Trophoblast cell (in vitro differentiated cells and primary cell): ENCODE results near the gene LYVE1.

ENCODE experiments used
- DNase-seq, 2 donors: peaks; one replicate each; pipeline ENCODE4 v3.0.0-alpha.2; 2016
- H2AFZ ChIP-seq: 2 replicates; pipeline ENCODE4 v1.6.1; 2013; ENCODE audit warnings: low read length, moderate library complexity, mild to moderate bottlenecking; ENCODE audit not compliant: insufficient read depth, poor library complexity
- H2AK5ac ChIP-seq: 2 replicates; pipeline ENCODE4 v1.6.1; 2013; ENCODE audit warnings: mild to moderate bottlenecking, low read length
- H2BK120ac ChIP-seq: 2 replicates; pipeline ENCODE4 v1.6.1; 2013; ENCODE audit warnings: low read length, mild to moderate bottlenecking, moderate library complexity; ENCODE audit not compliant: insufficient read depth, poor library complexity
- H2BK12ac ChIP-seq: 2 replicates; pipeline ENCODE4 v1.6.1; 2013; ENCODE audit warnings: mild to moderate bottlenecking, low read length, moderate library complexity
- H2BK5ac ChIP-seq: 2 replicates; pipeline ENCODE4 v1.6.1; 2013; ENCODE audit warnings: low read length, low read depth, moderate library complexity, mild to moderate bottlenecking; ENCODE audit not compliant: poor library complexity
- H3K14ac ChIP-seq: 2 replicates; pipeline ENCODE4 v1.6.1; 2013; ENCODE audit warnings: mild to moderate bottlenecking, low read length
- H3K18ac ChIP-seq: 2 replicates; pipeline ENCODE4 v1.6.1; 2013; ENCODE audit warnings: mild to moderate bottlenecking, low read length
- H3K23ac ChIP-seq: 2 replicates; pipeline ENCODE4 v1.6.1; 2013; ENCODE audit warnings: low read length
- H3K27ac ChIP-seq: 2 replicates; pipeline ENCODE4 v1.5.1; 2013; ENCODE audit warnings: low read depth, mild to moderate bottlenecking, inconsistent platforms, low read length, moderate library complexity
- H3K27me3 ChIP-seq: 2 replicates; pipeline ENCODE4 v1.6.1; 2013; ENCODE audit warnings: inconsistent platforms, mild to moderate bottlenecking, low read length, moderate library complexity; ENCODE audit not compliant: insufficient read depth
- H3K36me3 ChIP-seq, 2 experiments: 1 replicate in 1 of 2; 2 replicates in 1 of 2; pipeline ENCODE4 v1.6.1; 2013; ENCODE audit warnings: low read length in 2 of 2, mild to moderate bottlenecking in 2 of 2, moderate library complexity in 1 of 2; ENCODE audit not compliant: insufficient read depth in 2 of 2, control insufficient read depth in 1 of 2
- H3K4ac ChIP-seq: 2 replicates; pipeline ENCODE4 v1.6.1; 2013; ENCODE audit warnings: low read depth, mild to moderate bottlenecking, low read length, moderate library complexity
- H3K4me1 ChIP-seq, 2 experiments: 1 replicate in 1 of 2; 2 replicates in 1 of 2; pipeline ENCODE4 v1.6.1; 2013; ENCODE audit warnings: low read length in 2 of 2, mild to moderate bottlenecking in 2 of 2, moderate library complexity in 1 of 2; ENCODE audit not compliant: insufficient read depth in 2 of 2, control insufficient read depth in 1 of 2
- H3K4me2 ChIP-seq: 2 replicates; pipeline ENCODE4 v1.6.1; 2013; ENCODE audit warnings: inconsistent platforms, mild to moderate bottlenecking, low read length, moderate library complexity
- H3K4me3 ChIP-seq: 2 replicates; pipeline ENCODE4 v1.5.1; 2013; ENCODE audit warnings: mild to moderate bottlenecking, low read depth, low read length, inconsistent platforms
- H3K79me1 ChIP-seq: one replicate; pipeline ENCODE4 v1.6.1; 2013; ENCODE audit warnings: low read length
- H3K79me2 ChIP-seq: 2 replicates; pipeline ENCODE4 v1.6.1; 2013; ENCODE audit warnings: low read length, mild to moderate bottlenecking; ENCODE audit not compliant: control insufficient read depth, insufficient read depth, poor library complexity
- H3K9ac ChIP-seq: 2 replicates; pipeline ENCODE4 v1.6.1; 2013; ENCODE audit warnings: mild to moderate bottlenecking, low read length
- H3K9me3 ChIP-seq: 2 replicates; pipeline ENCODE4 v1.6.1; 2013; ENCODE audit warnings: low read depth, mild to moderate bottlenecking, control low read depth, inconsistent platforms, low read length; ENCODE audit not compliant: insufficient read depth
- H4K12ac ChIP-seq: 2 replicates; pipeline ENCODE4 v1.6.1; 2013; ENCODE audit warnings: low read depth, mild to moderate bottlenecking, low read length, moderate library complexity
- H4K8ac ChIP-seq: 2 replicates; pipeline ENCODE4 v1.6.1; 2013; ENCODE audit warnings: low read depth, mild to moderate bottlenecking, low read length, moderate library complexity
- H4K91ac ChIP-seq: one replicate; pipeline ENCODE4 v1.6.1; 2013; ENCODE audit warnings: low read depth, mild to moderate bottlenecking, low read length, moderate library complexity
- WGBS: extraction: QIAGEN DNeasy Blood & Tissue Kit; methylation state at CpG from one replicate; pipeline ENCODE4 v1.1.7; 2013; ENCODE audit warnings: missing lambda C conversion rate; ENCODE audit not compliant: insufficient read length, insufficient coverage; ENCODE audit errors: extremely low coverage; 5-methylcytosine and 5-hydroxymethylcytosine counted together

Gene LYVE1

GRCh38 chr11:10566257-10566957, 2.1 kb downstream of the LYVE1 start:
- H3K4me2 ChIP-seq: no peak overlapping the region
- no peak overlapping the region for H3K4me3 ChIP-seq
- H3K79me1 ChIP-seq: no peaks in the 10 kb centered on the region
- H4K91ac ChIP-seq: no peak overlapping the region
- no peaks in the 10 kb centered on the region for H3K9me3 ChIP-seq
- no peak overlapping the region for H3K9ac ChIP-seq
- H3K79me2 ChIP-seq: no peaks in the 10 kb centered on the region
- H2AK5ac ChIP-seq: no peak overlapping the region
- H2BK12ac ChIP-seq: no peak overlapping the region
- no peak for DNase-seq
- H3K14ac ChIP-seq: no peak overlapping the region
- H3K18ac ChIP-seq: no peak overlapping the region
- H3K4ac ChIP-seq: no peak overlapping the region
- H3K27ac ChIP-seq: no peak overlapping the region
- no peak overlapping the region for H3K23ac ChIP-seq
- no peak overlapping the region for H2BK5ac ChIP-seq
- no peaks in the 10 kb centered on the region for H3K27me3 ChIP-seq
- no peak overlapping the region for H2AFZ ChIP-seq
- H3K4me1 ChIP-seq: no peaks in the 10 kb centered on the region
- WGBS: no CpG with 5 or more reads among the region's 6 CpGs
- H2BK120ac ChIP-seq: no peak overlapping the region
- no peaks in the 10 kb centered on the region for H3K36me3 ChIP-seq
- no peak overlapping the region for H4K8ac ChIP-seq
- H4K12ac ChIP-seq: no peak overlapping the region

- Histone ChIP-seq H3K4me1 (no peaks in the 10 kb centered on the region), H3K9me3 (no peaks in the 10 kb centered on the region), H3K79me2 (no peaks in the 10 kb centered on the region), H3K23ac (no peak overlapping the region), H4K12ac (no peak overlapping the region), H2BK12ac (no peak overlapping the region), H4K91ac (no peak overlapping the region), H3K27ac (no peak overlapping the region), H3K4me3 (no peak overlapping the region), H3K14ac (no peak overlapping the region), H3K79me1 (no peaks in the 10 kb centered on the region), H2AFZ (no peak overlapping the region), H2BK120ac (no peak overlapping the region), H2AK5ac (no peak overlapping the region), H3K27me3 (no peaks in the 10 kb centered on the region), H3K36me3 (no peaks in the 10 kb centered on the region), H3K18ac (no peak overlapping the region), H4K8ac (no peak overlapping the region), H3K4ac (no peak overlapping the region), H3K4me2 (no peak overlapping the region), H2BK5ac (no peak overlapping the region), H3K9ac (no peak overlapping the region)
- no peak for DNase-seq
- no CpG with 5 or more reads among the region's 4 CpGs for WGBS
Observed at GRCh38 chr11:10565493-10565892, 3.0 kb downstream of the LYVE1 start.

DNA sequence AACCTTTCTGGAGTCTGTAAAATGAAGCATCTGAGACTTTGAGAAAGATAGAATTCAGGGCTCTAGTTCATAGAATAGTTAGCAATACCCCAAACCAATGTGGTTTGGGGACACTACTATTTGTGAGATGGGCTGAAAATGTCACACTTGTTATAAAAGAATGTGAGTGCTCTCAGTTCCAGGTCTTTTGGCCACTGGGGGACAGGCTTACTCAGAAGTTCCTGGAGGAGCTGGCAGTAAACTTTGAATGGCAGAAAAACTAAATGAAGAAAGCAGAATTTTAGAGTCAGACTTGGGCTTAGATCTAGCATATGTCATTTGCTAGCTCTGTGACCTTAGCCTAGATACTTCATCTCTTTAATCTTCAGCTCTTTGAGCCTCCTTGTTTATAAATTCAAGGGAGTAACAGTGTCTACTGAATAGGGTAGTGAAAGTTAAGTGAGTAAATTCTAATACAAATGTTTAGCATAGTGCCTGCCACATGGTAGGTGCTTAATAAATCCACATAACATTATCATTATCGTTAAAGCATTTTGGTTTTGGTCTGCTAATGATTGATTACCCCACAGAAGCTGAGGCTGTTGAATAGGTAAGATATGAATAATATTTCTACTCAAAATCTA, 3.7 kb downstream of the LYVE1 start:
- Histone ChIP-seq H3K4ac (no peak overlapping the region), H3K27me3 (no peaks in the 10 kb centered on the region), H2BK5ac (no peak overlapping the region), H2AK5ac (no peak overlapping the region), H2BK120ac (no peak overlapping the region), H3K18ac (no peak overlapping the region), H4K12ac (no peak overlapping the region), H3K36me3 (no peaks in the 10 kb centered on the region), H3K4me1 (no peaks in the 10 kb centered on the region), H3K4me2 (no peak overlapping the region), H3K79me2 (no peaks in the 10 kb centered on the region), H2AFZ (no peak overlapping the region), H3K23ac (no peak overlapping the region), H3K79me1 (no peaks in the 10 kb centered on the region), H4K8ac (no peak overlapping the region), H3K27ac (no peak overlapping the region), H3K4me3 (no peak overlapping the region), H3K9me3 (no peaks in the 10 kb centered on the region), H2BK12ac (no peak overlapping the region), H3K9ac (no peak overlapping the region), H4K91ac (no peak overlapping the region), H3K14ac (no peak overlapping the region)
- no peak for DNase-seq
- WGBS: no CpG with 5 or more reads among the region's 1 CpG

DNA sequence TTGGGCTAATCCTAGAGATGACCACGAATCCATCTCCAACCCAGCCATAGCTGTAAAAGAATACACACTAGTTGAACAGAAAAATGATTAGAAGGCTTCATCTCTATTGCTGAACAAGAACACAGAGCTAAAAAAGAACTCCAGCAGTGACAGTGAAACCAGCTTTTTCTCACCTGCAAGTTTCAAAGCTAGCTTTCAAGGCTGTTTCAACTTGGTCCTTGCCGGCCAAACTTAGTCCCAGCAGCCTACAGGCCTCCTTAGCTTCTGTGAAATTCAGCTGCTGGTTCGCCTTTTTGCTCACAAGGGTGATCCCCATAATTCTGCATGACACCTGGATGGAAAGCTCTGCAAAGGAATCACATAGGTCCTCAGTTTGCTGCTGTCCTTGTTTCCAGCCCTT, 4.4 kb downstream of the LYVE1 start:
- H3K4me3 ChIP-seq: no peak overlapping the region
- no peak overlapping the region for H2BK12ac ChIP-seq
- no CpG with 5 or more reads among the region's 3 CpGs for WGBS
- H2AFZ ChIP-seq: no peak overlapping the region
- no peak overlapping the region for H3K18ac ChIP-seq
- no peaks in the 10 kb centered on the region for H3K36me3 ChIP-seq
- H2BK5ac ChIP-seq: no peak overlapping the region
- H3K4me2 ChIP-seq: no peak overlapping the region
- no peaks in the 10 kb centered on the region for H3K4me1 ChIP-seq
- no peak overlapping the region for H2AK5ac ChIP-seq
- H3K14ac ChIP-seq: no peak overlapping the region
- H3K27me3 ChIP-seq: no peaks in the 10 kb centered on the region
- no peaks in the 10 kb centered on the region for H3K79me1 ChIP-seq
- no peaks in the 10 kb centered on the region for H3K9me3 ChIP-seq
- no peak overlapping the region for H3K4ac ChIP-seq
- H4K12ac ChIP-seq: no peak overlapping the region
- H3K23ac ChIP-seq: no peak overlapping the region
- no peak overlapping the region for H3K9ac ChIP-seq
- H4K8ac ChIP-seq: no peak overlapping the region
- H2BK120ac ChIP-seq: no peak overlapping the region
- H4K91ac ChIP-seq: no peak overlapping the region
- H3K79me2 ChIP-seq: no peaks in the 10 kb centered on the region
- H3K27ac ChIP-seq: no peak overlapping the region
- no peak for DNase-seq
